WERI-Rb-1 (cell line): ENCODE results near the gene DOCK11.
A peak's percentile ranks its signal among the peaks of the same experiment; 100 is the strongest.

Source experiments
- DNase-seq: peaks from one replicate; pipeline ENCODE4 v3.0.0-alpha.2; 2020
- H3K27ac ChIP-seq: fragments of 250-450 bp; sonication (Bioruptor Pico); 2 replicates; pipeline ENCODE4 v1.5.1; 2020; ENCODE audit warnings: mild to moderate bottlenecking, moderate library complexity
- H3K27me3 ChIP-seq: fragments of 250-450 bp; sonication (Bioruptor Pico); 2 replicates; pipeline ENCODE4 v1.5.1; 2021; ENCODE audit warnings: mild to moderate bottlenecking, low read depth, moderate library complexity; ENCODE audit not compliant: insufficient read depth, severe bottlenecking
- H3K36me3 ChIP-seq: fragments of 250-450 bp; sonication (Bioruptor Pico); 2 replicates; pipeline ENCODE4 v1.5.1; 2020; ENCODE audit warnings: mild to moderate bottlenecking, moderate library complexity
- H3K4me3 ChIP-seq: 2 replicates; pipeline ENCODE4 v1.5.1; 2011; ENCODE audit warnings: low read depth, mild to moderate bottlenecking, control low read depth, low read length
- H3K9me3 ChIP-seq: fragments of 250-450 bp; sonication (Bioruptor Pico); 2 replicates; pipeline ENCODE4 v1.5.1; 2021; ENCODE audit warnings: mild to moderate bottlenecking, moderate library complexity; ENCODE audit not compliant: severe bottlenecking
- TF ChIP-seq, protein P1 (sequence below): IDR thresholded peaks from 2 replicates; pipeline ENCODE4 v1.5.1; 2011; ENCODE audit warnings: low read depth, mild to moderate bottlenecking, control low read depth, inconsistent platforms, low read length

DOCK11 gene

DNA sequence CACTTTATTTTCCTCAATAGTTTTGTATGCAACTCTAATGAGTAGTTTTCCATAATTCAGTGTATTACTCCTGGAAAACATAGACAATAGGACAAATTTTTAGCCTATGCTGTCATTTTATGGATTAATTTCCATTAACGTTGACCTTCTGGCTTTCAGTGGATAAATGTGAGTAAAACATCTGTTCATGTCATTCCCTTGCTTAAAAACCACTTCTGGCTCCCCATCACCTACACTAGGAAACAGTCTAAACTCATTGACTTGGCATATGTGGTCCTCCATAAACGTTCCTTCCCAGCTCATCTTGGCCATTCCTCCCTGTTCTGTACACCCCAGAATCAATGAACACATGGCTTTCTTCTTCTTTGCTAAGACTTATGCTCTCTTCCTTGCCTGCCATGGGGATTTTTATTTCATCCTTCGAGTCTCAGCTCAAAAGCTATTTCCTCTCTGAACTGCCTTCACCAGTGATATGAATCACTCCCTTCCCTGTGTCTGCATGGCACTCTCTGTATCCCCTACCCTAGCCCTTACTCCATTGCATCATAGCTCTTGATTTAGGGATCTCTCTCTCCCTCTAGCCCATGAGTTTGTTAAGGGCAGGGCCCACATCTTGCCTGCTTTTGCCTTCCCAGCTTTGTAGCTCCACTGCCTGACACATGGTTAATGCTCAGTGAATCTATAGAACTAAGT, 34.8 kb downstream of the DOCK11 start:
- no peaks in the 10 kb centered on the region for H3K9me3 ChIP-seq
- H3K36me3 ChIP-seq = no peaks in the 10 kb centered on the region
- H3K4me3 ChIP-seq = no peak overlapping the region
- TF ChIP-seq, protein P1, sequence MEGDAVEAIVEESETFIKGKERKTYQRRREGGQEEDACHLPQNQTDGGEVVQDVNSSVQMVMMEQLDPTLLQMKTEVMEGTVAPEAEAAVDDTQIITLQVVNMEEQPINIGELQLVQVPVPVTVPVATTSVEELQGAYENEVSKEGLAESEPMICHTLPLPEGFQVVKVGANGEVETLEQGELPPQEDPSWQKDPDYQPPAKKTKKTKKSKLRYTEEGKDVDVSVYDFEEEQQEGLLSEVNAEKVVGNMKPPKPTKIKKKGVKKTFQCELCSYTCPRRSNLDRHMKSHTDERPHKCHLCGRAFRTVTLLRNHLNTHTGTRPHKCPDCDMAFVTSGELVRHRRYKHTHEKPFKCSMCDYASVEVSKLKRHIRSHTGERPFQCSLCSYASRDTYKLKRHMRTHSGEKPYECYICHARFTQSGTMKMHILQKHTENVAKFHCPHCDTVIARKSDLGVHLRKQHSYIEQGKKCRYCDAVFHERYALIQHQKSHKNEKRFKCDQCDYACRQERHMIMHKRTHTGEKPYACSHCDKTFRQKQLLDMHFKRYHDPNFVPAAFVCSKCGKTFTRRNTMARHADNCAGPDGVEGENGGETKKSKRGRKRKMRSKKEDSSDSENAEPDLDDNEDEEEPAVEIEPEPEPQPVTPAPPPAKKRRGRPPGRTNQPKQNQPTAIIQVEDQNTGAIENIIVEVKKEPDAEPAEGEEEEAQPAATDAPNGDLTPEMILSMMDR = no peak
- no peak overlapping the region for H3K27ac ChIP-seq
- peaks cover 45% of the 10 kb centered on the region for H3K27me3 ChIP-seq
- DNase-seq = no peak

DNA sequence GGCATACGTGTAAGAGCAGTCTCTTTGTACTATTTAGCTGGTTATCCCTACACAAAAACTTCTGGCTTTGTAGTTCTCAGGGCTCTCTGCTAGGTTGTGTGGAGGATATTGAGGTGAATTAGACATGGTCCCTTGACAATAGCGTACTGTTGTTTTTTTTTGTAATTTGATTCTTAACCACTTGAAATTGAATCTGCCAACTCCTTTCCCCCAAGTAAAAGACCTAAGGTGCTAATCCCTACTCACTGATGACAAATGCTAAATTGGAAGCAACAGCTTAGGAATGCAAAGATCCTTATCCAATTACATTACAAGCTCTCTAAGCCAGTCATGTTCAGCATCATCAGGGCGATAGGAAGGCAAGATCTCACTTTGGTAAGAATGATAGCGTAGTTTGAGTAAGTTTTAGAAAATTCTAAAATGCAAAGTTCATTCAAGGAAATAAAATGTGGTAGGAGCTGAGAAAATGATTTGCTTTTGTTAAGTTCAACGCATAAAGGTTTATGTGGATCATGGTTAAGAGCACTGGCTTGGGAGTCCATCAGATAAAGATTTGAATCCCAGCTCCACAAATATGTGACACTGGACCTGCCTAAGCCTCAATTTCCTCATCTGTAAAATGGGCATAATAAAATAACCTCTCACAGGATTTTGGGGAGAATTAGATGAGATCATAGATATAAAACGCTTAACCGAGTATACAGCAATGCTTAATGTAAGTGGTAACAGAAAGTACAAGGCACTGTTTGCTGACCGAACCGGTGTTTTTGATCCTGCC, 39.3 kb downstream of the DOCK11 start:
- H3K27me3 ChIP-seq = peaks cover 52% of the 10 kb centered on the region
- TF ChIP-seq, protein P1 = no peak
- no peaks in the 10 kb centered on the region for H3K36me3 ChIP-seq
- H3K9me3 ChIP-seq = no peaks in the 10 kb centered on the region
- H3K4me3 ChIP-seq = no peak overlapping the region
- no peak overlapping the region for H3K27ac ChIP-seq
- no peak for DNase-seq

DNA sequence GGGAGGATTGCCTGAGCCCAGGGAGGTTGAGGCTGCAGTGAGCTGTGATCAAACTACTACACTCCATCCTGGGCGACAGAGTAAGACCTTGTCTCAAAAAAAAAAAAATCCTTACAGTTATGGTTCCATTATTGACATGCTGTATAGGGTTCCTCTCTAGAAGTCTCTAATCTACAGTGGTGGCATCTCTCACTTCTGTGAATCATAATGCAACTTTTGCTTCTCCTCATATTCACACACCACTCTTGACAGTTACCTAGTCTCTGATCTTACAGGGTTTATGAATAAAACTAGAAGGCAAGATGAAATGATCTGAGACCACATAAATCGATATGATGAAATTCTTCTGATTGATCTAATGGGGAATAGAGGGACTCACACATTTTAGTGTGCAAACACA, 40.6 kb downstream of the DOCK11 start:
- H3K4me3 ChIP-seq = no peak overlapping the region
- no peak overlapping the region for H3K27ac ChIP-seq
- no peaks in the 10 kb centered on the region for H3K9me3 ChIP-seq
- no peak for DNase-seq
- H3K36me3 ChIP-seq = no peaks in the 10 kb centered on the region
- TF ChIP-seq, protein P1 = no peak
- H3K27me3 ChIP-seq = peaks cover 52% of the 10 kb centered on the region

DNA sequence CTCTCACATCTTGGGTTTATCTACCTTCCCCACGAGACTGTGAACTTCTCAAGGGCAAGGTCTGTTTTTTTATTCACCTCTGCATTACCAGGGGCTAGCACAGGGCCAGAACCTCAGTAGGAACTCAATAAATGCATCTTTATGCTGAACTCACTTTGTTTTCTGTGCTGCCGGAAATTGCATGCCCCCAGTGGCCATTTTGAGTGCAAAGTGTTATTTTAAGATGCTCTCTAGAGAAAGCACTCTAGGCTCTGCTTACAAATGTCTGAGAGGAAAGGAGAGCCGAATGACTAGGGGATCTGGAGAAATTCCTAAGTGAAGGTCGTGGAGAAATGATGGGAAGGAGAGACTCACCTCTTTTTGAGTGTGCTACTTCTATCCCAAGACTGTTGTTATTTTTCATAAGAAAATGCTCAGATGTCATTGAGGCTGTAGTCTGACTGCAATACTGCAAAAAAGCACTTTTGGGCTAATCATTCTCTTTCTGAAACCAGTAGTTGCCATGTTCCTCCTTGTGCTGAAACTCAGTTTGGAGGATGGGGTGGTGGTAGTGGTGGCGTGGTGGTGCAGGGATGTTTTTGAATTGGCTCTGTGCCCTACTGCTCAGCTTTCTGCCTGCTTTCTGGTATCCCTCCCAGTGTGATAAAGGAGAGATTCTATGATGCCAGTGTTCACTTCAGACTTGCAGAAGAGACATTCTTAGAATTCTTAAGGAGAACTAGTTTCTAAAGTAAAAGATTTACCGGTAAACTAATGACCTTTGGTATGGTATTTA, 41.3 kb downstream of the DOCK11 start:
- TF ChIP-seq, protein P1 = 0 out of 2 replicates have a peak, but pooled peaks have one; percentile 13
- no peak overlapping the region for H3K4me3 ChIP-seq
- no peaks in the 10 kb centered on the region for H3K36me3 ChIP-seq
- H3K27me3 ChIP-seq = peaks cover 56% of the 10 kb centered on the region
- H3K9me3 ChIP-seq = no peaks in the 10 kb centered on the region
- H3K27ac ChIP-seq = no peak overlapping the region
- DNase-seq = no peak

DNA sequence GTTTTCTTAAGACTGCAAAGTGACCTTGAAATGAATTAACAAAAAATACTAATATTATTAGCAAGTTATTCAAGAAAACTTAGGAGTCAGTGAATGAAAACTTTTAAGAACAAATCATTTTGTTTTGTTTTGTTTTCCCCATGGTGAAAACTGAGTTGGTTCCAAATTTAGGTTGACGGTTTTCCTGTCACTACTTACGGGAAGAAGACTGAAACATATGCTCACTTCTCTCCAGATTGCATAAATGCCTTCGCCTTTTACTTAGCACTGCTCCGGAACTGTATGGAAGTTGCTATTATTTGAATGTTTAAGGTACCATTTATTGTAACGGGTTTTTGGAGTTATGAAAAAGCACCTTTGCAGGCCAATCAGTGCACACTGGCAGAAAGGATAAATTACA, 42.8 kb downstream of the DOCK11 start:
- Histone ChIP-seq H3K9me3 (no peaks in the 10 kb centered on the region), H3K27me3 (peaks cover 65% of the 10 kb centered on the region), H3K36me3 (no peaks in the 10 kb centered on the region), H3K4me3 (no peak overlapping the region), H3K27ac (no peak overlapping the region)
- TF ChIP-seq, protein P1 = no peak
- DNase-seq = no peak
